GM03348 (cell line): ENCODE measurements around the gene SPOCK1.

Source experiments
- DNase-seq: peaks from one replicate; pipeline ENCODE4 v3.0.0; 2012; ENCODE audit warnings: low spot score

Gene SPOCK1

GRCh38 chr5:137442660-137443059, 56.5 kb downstream of the SPOCK1 start:
- no peak for DNase-seq

- no peak for DNase-seq
These were observed 57.6 kb downstream of the SPOCK1 start for GRCh38 chr5:137441476-137441875.

GRCh38 chr5:137440795-137441194, 58.3 kb downstream of the SPOCK1 start:
- DNase-seq, result no peak

- DNase-seq, result no peak
These were observed 59.5 kb downstream of the SPOCK1 start for GRCh38 chr5:137439645-137440044.

GRCh38 chr5:137438932-137439331, 60.2 kb downstream of the SPOCK1 start:
- DNase-seq, result no peak

- no peak for DNase-seq
These were observed 61.4 kb downstream of the SPOCK1 start for GRCh38 chr5:137437774-137438173.

- no peak for DNase-seq
These were observed 65.6 kb downstream of the SPOCK1 start for GRCh38 chr5:137433539-137433938.

GRCh38 chr5:137432376-137432775, 66.8 kb downstream of the SPOCK1 start:
- no peak for DNase-seq

GRCh38 chr5:137431051-137431450, 68.1 kb downstream of the SPOCK1 start:
- DNase-seq, result no peak

GRCh38 chr5:137415231-137415681, 83.9 kb downstream of the SPOCK1 start:
- peak; percentile 68 for DNase-seq

- DNase-seq, result no peak
These were observed 84.9 kb downstream of the SPOCK1 start for GRCh38 chr5:137414112-137414755.

GRCh38 chr5:137412136-137412535, 87.0 kb downstream of the SPOCK1 start:
- no peak for DNase-seq

- no peak for DNase-seq
These were observed 88.7 kb downstream of the SPOCK1 start for GRCh38 chr5:137410234-137411010.

GRCh38 chr5:137409736-137410135, 89.4 kb downstream of the SPOCK1 start:
- DNase-seq, result no peak

GRCh38 chr5:137407090-137407489, 92.0 kb downstream of the SPOCK1 start:
- DNase-seq, result no peak

GRCh38 chr5:137405393-137405792, 93.7 kb downstream of the SPOCK1 start:
- DNase-seq, result no peak

GRCh38 chr5:137403869-137404268, 95.3 kb downstream of the SPOCK1 start:
- no peak for DNase-seq

GRCh38 chr5:137402436-137403187, 96.5 kb downstream of the SPOCK1 start:
- DNase-seq, result no peak

GRCh38 chr5:137401946-137402345, 97.2 kb downstream of the SPOCK1 start:
- DNase-seq, result no peak

GRCh38 chr5:137400571-137400970, 98.6 kb downstream of the SPOCK1 start:
- no peak for DNase-seq

GRCh38 chr5:137399911-137400310, 99.2 kb downstream of the SPOCK1 start:
- DNase-seq, result no peak

GRCh38 chr5:137398751-137399150, 100.4 kb downstream of the SPOCK1 start:
- DNase-seq, result no peak

- no peak for DNase-seq
These were observed 101.0 kb downstream of the SPOCK1 start for GRCh38 chr5:137398154-137398553.
